Sigmoid colon (tissue), 7 donors: Measurements from ENCODE around the gene TNFSF18. TPM values are rescaled to one million over a fixed set of nuclear protein-coding genes. Genes with fewer than 3 reads are reported as not detected.

ENCODE experiments used
- DNase-seq: peaks from one replicate; pipeline ENCODE4 v3.0.0-alpha.2; 2019
- H3K27ac ChIP-seq, 4 donors: fragments of 200-600 bp; sonication (generic); one replicate each; pipeline ENCODE4 v1.5.1; 2016 to 2019; ENCODE audit warnings: mild to moderate bottlenecking in 1 of 4
- H3K27me3 ChIP-seq, 3 donors: fragments of 200-600 bp; sonication (generic); one replicate each; pipeline ENCODE4 v1.5.1; 2019; ENCODE audit warnings: mild to moderate bottlenecking in 1 of 3
- H3K36me3 ChIP-seq, 4 donors: fragments of 200-600 bp; sonication (generic); one replicate each; pipeline ENCODE4 v1.5.1; 2016 to 2019
- H3K4me1 ChIP-seq, 4 donors: fragments of 200-600 bp; sonication (generic); one replicate each; pipeline ENCODE4 v1.5.1; 2017 to 2019
- H3K4me3 ChIP-seq, 4 donors: fragments of 200-600 bp; sonication (generic); one replicate each; pipeline ENCODE4 v1.5.1; 2017 to 2019; ENCODE audit warnings: mild to moderate bottlenecking in 2 of 4, moderate library complexity in 1 of 4
- H3K9me3 ChIP-seq, 4 donors: fragments of 200-600 bp in 3 of 4; sonication (generic) in 3 of 4; one replicate each; pipeline versions ENCODE4 v1.5.1 to v1.6.1; 2013 to 2019
- EP300 ChIP-seq, 4 donors: sonication (generic); formaldehyde crosslinking; IDR thresholded peaks; one replicate each; pipeline ENCODE4 v1.6.1; 2017; ENCODE audit warnings: antibody characterized with exemption in 4 of 4
- POLR2A ChIP-seq, 2 donors: fragments of 450-650 bp; IDR thresholded peaks; one replicate each; pipeline ENCODE4 v1.6.1; 2016; ENCODE audit warnings: antibody characterized with exemption in 2 of 2, mild to moderate bottlenecking in 2 of 2, moderate library complexity in 2 of 2
- POLR2AphosphoS5 ChIP-seq, 4 donors: sonication (generic); formaldehyde crosslinking; IDR thresholded peaks; one replicate each; pipeline ENCODE4 v1.6.1; 2017; ENCODE audit warnings: antibody characterized with exemption in 4 of 4
- WGBS, 2 donors: extraction: QIAGEN DNeasy Blood & Tissue Kit; methylation state at CpG; one replicate each; pipeline ENCODE4 v1.1.7; 2013; 5-methylcytosine and 5-hydroxymethylcytosine counted together
- intact Hi-C: fragments of 100-400 bp; cut with DNase I; formaldehyde crosslinking; loops from one replicate; pipeline ENCODE4 v1.15.1; 2023
- polyA plus RNA-seq, 3 donors: library from polyadenylated mRNA; stranded (reverse); fragments of 200-250 nt; gene quantifications; one replicate each; pipeline ENCODE4 v1.2.3, GENCODE V29; 2013
- total RNA-seq, 4 donors: library from RNA; depleted of rRNA; stranded (reverse); fragments of >200 nt; gene quantifications; one replicate each; pipeline ENCODE4 v1.1.0, GENCODE V29; 2016
- TF ChIP-seq, protein P1 (sequence below), 4 experiments: fragments of 450-650 bp in 3 of 4; fragments of 200-600 bp in 1 of 4; IDR thresholded peaks; one replicate each; pipeline ENCODE4 v1.5.1; 2016 to 2019; ENCODE audit warnings: antibody characterized with exemption in 4 of 4, mild to moderate bottlenecking in 3 of 4, moderate library complexity in 2 of 4
- donor health status: healthy with polysubstance abuse.
- donor health status: Bipolar disorder and iron deficiency.
- donor health status: healthy.

Gene TNFSF18, protein sequence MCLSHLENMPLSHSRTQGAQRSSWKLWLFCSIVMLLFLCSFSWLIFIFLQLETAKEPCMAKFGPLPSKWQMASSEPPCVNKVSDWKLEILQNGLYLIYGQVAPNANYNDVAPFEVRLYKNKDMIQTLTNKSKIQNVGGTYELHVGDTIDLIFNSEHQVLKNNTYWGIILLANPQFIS
- total RNA-seq, result under 1 TPM in 1 of 4 donors, not detected in 3; 0.55 TPM
- polyA plus RNA-seq, result under 1 TPM in 1 of 3 donors, not detected in 2; 0.06 TPM

DNA sequence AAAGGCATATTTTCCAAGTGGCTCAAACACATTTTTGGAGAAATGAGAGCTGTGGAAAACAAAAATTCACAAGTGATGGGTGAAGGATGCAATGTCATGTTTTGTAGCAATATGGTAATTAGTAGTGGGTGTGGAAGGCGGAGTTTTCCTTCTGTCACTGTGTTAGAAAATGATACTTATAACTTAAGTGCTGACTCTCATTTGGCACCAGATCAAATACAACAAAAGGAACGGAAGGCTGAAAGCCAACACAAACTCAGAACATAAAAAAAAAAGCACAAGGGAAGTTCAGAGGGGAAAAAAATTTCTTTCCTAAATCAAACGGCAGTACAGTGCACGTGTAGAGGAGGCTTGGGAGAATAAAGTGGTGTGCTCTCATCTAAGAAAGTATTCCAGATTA is at the start of gene TNFSF18:
Gene TNFSF18 (minus strand): TSS at position 77 of the 400 bp plus-strand sequence. CDS start 45 bp downstream, at position 32.
- H3K27ac ChIP-seq, result no peak within 1 kb of the TSS

DNA sequence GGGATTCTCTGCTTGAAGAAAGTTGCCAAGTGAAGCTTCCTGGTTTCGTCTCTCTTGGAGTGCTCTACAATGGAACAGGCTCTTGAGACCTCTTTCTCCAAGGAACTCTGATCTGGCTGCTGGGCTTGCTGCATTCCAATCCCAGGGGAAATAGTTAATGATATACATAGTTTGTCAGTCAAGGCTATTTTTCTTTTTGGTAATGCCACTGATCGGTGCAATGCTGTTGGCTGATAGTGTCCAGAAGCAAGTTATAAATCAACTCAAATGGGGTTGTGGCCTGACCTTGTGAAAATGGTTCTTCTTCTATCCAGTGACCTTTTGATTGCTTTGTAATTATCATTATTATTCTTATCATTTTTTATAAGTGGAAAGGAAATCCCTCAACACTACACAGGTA is 48.4 kb upstream of the TNFSF18 start:
- Histone ChIP-seq H3K36me3 (no peaks in the 10 kb centered on the region), H3K4me1 (no peaks in the 10 kb centered on the region), H3K4me3 (no peak overlapping the region), H3K9me3 (peaks cover 0 to 10% (median 0%) of the 10 kb centered on the region in 4 donors), H3K27ac (no peak overlapping the region), H3K27me3 (no peaks in the 10 kb centered on the region)
- no peak for TF ChIP-seq POLR2AphosphoS5 (IDR thresholded peaks at IDR 0.05)
- TF ChIP-seq EP300 (IDR thresholded peaks at IDR 0.05), result no peak
- no peak for TF ChIP-seq POLR2A (IDR thresholded peaks at IDR 0.05)
- TF ChIP-seq, protein P1, sequence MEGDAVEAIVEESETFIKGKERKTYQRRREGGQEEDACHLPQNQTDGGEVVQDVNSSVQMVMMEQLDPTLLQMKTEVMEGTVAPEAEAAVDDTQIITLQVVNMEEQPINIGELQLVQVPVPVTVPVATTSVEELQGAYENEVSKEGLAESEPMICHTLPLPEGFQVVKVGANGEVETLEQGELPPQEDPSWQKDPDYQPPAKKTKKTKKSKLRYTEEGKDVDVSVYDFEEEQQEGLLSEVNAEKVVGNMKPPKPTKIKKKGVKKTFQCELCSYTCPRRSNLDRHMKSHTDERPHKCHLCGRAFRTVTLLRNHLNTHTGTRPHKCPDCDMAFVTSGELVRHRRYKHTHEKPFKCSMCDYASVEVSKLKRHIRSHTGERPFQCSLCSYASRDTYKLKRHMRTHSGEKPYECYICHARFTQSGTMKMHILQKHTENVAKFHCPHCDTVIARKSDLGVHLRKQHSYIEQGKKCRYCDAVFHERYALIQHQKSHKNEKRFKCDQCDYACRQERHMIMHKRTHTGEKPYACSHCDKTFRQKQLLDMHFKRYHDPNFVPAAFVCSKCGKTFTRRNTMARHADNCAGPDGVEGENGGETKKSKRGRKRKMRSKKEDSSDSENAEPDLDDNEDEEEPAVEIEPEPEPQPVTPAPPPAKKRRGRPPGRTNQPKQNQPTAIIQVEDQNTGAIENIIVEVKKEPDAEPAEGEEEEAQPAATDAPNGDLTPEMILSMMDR (IDR thresholded peaks at IDR 0.05), result no peak
- DNase-seq, result no peak
- 81 to 91% methylated on average over 2 of the region's 2 CpGs for WGBS, 2 donors
- intact Hi-C loops, result no loop called here

More for the DNA sequence above, at the start of gene TNFSF18:
- 4 to 18% methylated on average over 4 of the region's 4 CpGs for WGBS, 2 donors
- DNase-seq, result no peak
- intact Hi-C loops, result no loop called here
- H3K4me1 ChIP-seq, result peaks cover 0 to 23% (median 5%) of the 10 kb centered on the region in 4 donors
- no peaks in the 10 kb centered on the region for H3K36me3 ChIP-seq
- no peaks in the 10 kb centered on the region for H3K27me3 ChIP-seq
- no peak for TF ChIP-seq EP300 (IDR thresholded peaks at IDR 0.05)
- TF ChIP-seq, protein P1 (IDR thresholded peaks at IDR 0.05), result no peak
- TF ChIP-seq POLR2AphosphoS5 (IDR thresholded peaks at IDR 0.05), result no peak
- no peak for TF ChIP-seq POLR2A (IDR thresholded peaks at IDR 0.05)
- H3K4me3 ChIP-seq, result no peak within 1 kb of the TSS
- H3K9me3 ChIP-seq, result no peaks in the 10 kb centered on the region

DNA sequence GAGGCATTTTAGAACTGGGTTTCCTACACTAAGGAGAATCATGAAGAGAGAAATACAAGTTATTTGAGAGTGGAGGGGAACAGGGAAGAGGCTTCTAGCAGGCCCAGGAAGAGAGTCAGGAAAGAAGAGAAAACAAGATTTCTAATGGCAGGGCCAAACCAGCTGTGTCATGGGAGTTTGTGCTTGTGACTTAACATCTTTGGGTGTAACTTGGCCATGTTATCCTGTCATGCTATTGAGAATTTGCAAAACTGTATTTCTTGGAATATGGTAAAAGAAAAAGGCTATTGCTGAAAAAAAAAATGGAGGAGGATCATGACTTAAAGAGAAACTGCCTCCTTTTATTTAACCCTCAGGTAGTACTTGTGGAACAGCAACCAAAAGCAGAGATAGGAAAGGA is 47.4 kb upstream of the TNFSF18 start:
- H3K4me1 ChIP-seq, result no peaks in the 10 kb centered on the region
- DNase-seq, result no peak
- TF ChIP-seq POLR2AphosphoS5 (IDR thresholded peaks at IDR 0.05) (no peak), POLR2A (IDR thresholded peaks at IDR 0.05) (no peak), EP300 (IDR thresholded peaks at IDR 0.05) (no peak)
- TF ChIP-seq, protein P1 (IDR thresholded peaks at IDR 0.05), result no peak
- intact Hi-C loops, result no loop called here
- peaks cover 0 to 5% (median 0%) of the 10 kb centered on the region in 4 donors for H3K9me3 ChIP-seq
- H3K36me3 ChIP-seq, result no peaks in the 10 kb centered on the region
- no peak overlapping the region for H3K4me3 ChIP-seq
- no peaks in the 10 kb centered on the region for H3K27me3 ChIP-seq
- no peak overlapping the region for H3K27ac ChIP-seq

DNA sequence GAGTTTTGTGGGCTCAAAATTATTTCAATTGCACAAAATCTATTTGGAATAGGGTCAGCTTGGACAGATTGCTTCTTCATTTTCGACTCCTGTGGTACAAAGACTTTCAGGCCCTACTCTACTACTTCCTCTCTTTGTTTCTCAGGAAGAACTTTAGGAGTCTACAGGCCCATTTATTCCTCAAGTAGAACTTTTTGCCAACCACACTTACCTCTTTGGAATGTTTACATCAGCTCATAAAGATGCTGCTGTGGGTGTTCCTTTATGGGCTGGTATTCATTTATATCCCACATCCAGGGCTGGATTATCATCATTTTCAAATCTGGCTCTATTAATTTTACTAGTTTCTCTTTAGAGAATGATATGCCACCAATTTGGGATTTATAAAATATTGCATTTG is 46.3 kb upstream of the TNFSF18 start:
- WGBS, 2 donors, result 80 to 82% methylated on average over 1 of the region's 1 CpG
- no peaks in the 10 kb centered on the region for H3K36me3 ChIP-seq

More for the DNA sequence above, 46.3 kb upstream of the TNFSF18 start:
- Histone ChIP-seq H3K4me1 (no peaks in the 10 kb centered on the region), H3K4me3 (no peak overlapping the region), H3K27ac (no peak overlapping the region), H3K9me3 (no peaks in the 10 kb centered on the region), H3K27me3 (no peaks in the 10 kb centered on the region)
- no peak for DNase-seq
- intact Hi-C loops, result no loop called here
- TF ChIP-seq POLR2AphosphoS5 (IDR thresholded peaks at IDR 0.05) (no peak), POLR2A (IDR thresholded peaks at IDR 0.05) (no peak), EP300 (IDR thresholded peaks at IDR 0.05) (no peak)
- TF ChIP-seq, protein P1 (IDR thresholded peaks at IDR 0.05), result no peak
